ENCODE results near the gene MRPL53. TPM values are rescaled to one million over a fixed set of nuclear protein-coding genes. Genes with fewer than 3 reads are reported as not detected.

MRPL53 gene
- total RNA-seq (2012; rRNA removed) = 29.5 and 32.2 TPM in 2 replicates

DNA sequence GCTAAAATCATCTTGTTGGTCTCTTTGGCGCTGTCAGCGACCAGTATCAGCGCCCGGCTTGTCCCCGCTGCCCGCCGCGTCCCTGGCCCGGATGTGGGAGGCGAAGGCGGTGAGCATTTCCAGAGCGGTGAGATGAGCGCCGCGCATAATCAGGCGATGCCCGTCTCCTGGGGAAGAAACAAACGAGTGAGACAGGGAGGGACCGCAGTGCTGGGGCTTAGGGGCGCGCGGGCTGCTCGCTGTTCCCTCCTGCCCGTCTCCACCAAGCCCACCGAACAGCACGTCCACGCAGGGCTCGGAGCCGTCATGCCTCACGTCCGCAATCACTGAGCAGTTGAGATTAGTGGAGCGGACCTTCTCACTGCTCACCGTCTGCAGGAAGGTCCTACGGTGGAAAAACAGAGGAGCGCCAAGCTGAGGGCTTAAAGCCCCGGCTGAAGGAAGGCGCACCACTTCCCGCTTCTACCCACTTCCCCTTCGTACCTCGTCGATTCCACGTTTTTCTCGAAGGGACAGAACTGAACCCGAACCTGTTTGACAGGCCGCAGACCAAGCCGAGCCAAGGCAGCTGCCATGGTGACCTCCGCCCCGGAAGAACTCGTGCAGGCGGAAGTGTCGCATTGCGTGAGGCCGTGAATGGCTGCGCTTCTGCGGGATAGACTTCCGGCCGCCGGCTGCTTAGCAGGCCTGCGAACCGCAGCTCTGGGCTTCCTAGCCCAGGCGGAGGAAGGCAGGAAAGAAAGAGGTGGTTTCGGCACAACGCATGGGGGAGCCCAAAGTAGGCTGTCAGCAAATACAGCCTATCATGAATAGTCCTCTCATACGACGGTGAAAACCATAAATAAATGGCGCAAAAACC lies at the start of gene MRPL53:
Gene MRPL53 (minus strand): TSS at position 595 of the 859 bp plus-strand sequence. CDS start 20 bp downstream, at position 575.
- H3K4me2 ChIP-seq (ENCODE audit: low read length) = peak within 1 kb of the TSS; percentile 93
- H3K4me1 ChIP-seq (ENCODE audit: control insufficient read depth, insufficient read depth, low read length) = peaks cover 14% of the 10 kb centered on the region
- H3K9ac ChIP-seq (ENCODE audit: low read depth, low read length) = peak within 1 kb of the TSS; percentile 91
- no peaks in the 10 kb centered on the region for H3K27me3 ChIP-seq (ENCODE audit: control insufficient read depth, insufficient read depth, low read length)
- H3K4me3 ChIP-seq (ENCODE audit: low read length) = peak within 1 kb of the TSS; percentile 89
- no peaks in the 10 kb centered on the region for H3K9me3 ChIP-seq (replicated peaks; ENCODE audit: low read length)
- H3K36me3 ChIP-seq (ENCODE audit: insufficient read depth, low read length) = peaks cover 18% of the 10 kb centered on the region

DNA sequence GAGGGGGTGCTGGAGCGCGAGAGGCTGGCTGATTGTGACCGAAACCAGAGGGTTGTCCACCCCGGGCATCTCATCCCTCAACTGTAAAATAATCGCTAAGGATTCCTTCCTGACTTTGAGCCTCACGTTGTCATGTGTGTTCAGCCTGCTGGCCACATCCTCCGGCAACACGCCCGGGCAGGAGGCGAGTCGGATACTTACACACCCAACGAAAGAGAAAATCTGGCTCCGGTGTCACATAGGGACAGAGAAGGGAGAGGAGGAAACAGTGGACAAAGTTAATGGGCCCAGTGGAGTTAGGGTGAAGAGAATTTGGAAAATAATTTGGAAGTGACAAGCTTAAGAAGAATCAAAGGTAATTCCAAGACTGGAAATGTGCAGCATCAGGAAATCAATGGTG lies 44.2 kb upstream of the MRPL53 start:
- no peak overlapping the region for H3K4me3 ChIP-seq (ENCODE audit: low read length)
- H3K4me2 ChIP-seq (ENCODE audit: low read length) = no peak overlapping the region
- H3K4me1 ChIP-seq (ENCODE audit: control insufficient read depth, insufficient read depth, low read length) = peaks cover 1% of the 10 kb centered on the region
- H3K27me3 ChIP-seq (ENCODE audit: control insufficient read depth, insufficient read depth, low read length) = peaks cover 77% of the 10 kb centered on the region
- H3K36me3 ChIP-seq (ENCODE audit: insufficient read depth, low read length) = no peaks in the 10 kb centered on the region
- H3K9me3 ChIP-seq (replicated peaks; ENCODE audit: low read length) = peaks cover 5% of the 10 kb centered on the region
- no peak overlapping the region for H3K9ac ChIP-seq (ENCODE audit: low read depth, low read length)

DNA sequence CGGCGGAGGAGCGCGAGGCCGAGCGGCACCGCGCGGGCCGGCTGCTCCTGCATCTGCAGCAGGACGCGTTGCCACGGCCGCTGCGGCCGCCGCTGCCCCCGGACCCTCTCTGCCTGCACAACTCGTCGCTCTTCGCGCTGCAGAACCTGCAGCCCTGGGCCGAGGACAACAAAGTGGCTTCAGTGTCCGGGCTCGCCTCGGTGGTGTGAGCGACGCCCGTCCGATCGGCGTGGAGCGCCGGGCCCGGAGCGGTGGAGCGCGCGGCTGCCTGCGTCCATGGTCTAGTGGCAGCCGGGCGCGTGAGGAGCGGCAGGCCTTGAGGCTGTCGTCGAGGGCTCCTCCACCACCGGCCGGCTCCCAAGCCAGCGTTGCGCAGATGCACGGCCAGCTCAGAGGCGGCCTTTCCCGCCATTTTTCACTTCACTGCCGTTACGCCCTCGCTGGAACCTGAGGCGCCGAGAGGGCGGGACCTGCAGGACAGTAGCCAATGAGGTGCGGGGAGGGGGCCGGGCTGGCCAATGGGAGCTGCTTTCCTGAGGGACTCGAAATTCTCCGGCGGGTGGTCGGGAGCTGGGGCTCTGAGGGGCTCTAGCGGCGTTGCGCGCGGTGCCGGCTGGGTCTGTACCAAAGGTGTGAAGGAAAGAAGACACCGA lies 43.6 kb upstream of the MRPL53 start:
- no peak overlapping the region for H3K9ac ChIP-seq (ENCODE audit: low read depth, low read length)
- peak overlapping the region; percentile 55 for H3K4me3 ChIP-seq (ENCODE audit: low read length)
- H3K4me1 ChIP-seq (ENCODE audit: control insufficient read depth, insufficient read depth, low read length) = peaks cover 7% of the 10 kb centered on the region
- no peaks in the 10 kb centered on the region for H3K36me3 ChIP-seq (ENCODE audit: insufficient read depth, low read length)
- H3K4me2 ChIP-seq (ENCODE audit: low read length) = peak overlapping the region; percentile 64
- peaks cover 77% of the 10 kb centered on the region for H3K27me3 ChIP-seq (ENCODE audit: control insufficient read depth, insufficient read depth, low read length)
- peaks cover 5% of the 10 kb centered on the region for H3K9me3 ChIP-seq (replicated peaks; ENCODE audit: low read length)

DNA sequence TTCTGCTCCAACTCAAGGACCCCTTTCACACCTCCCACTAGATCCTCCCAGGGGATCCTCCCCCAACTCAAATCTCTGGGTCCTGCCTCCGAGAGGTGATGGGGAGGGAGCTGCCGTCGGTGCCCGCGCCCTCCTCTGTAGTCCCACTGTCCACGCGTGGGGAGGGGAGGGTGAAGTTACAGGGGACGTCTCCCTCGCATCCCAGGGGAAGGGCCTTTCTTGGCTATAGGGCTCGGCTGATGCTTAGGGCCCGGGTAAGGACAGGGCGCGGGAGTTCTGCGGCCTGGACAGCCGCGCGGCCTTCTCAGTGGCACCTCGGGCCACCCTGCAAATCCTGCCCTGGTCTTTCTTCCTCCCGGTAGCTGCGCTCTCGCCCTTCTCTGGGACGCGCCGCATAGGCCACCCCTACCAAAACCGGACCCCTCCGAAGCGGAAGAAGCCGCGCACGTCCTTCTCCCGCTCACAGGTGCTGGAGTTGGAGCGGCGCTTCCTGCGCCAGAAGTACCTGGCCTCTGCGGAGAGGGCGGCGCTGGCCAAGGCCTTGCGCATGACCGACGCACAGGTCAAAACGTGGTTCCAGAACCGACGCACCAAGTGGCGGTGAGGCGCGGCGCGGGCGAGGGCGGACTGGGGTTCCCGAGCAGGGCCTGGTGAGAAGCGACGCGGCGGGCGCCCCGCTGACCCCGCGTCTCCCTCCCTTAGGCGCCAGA lies 42.9 kb upstream of the MRPL53 start:
- Histone ChIP-seq H3K9ac (ENCODE audit: low read depth, low read length) (no peak overlapping the region), H3K36me3 (ENCODE audit: insufficient read depth, low read length) (no peaks in the 10 kb centered on the region), H3K9me3 (replicated peaks; ENCODE audit: low read length) (peaks cover 5% of the 10 kb centered on the region), H3K4me1 (ENCODE audit: control insufficient read depth, insufficient read depth, low read length) (peaks cover 10% of the 10 kb centered on the region), H3K4me3 (ENCODE audit: low read length) (no peak overlapping the region), H3K4me2 (ENCODE audit: low read length) (peak overlapping the region; percentile 64), H3K27me3 (ENCODE audit: control insufficient read depth, insufficient read depth, low read length) (peaks cover 79% of the 10 kb centered on the region)

DNA sequence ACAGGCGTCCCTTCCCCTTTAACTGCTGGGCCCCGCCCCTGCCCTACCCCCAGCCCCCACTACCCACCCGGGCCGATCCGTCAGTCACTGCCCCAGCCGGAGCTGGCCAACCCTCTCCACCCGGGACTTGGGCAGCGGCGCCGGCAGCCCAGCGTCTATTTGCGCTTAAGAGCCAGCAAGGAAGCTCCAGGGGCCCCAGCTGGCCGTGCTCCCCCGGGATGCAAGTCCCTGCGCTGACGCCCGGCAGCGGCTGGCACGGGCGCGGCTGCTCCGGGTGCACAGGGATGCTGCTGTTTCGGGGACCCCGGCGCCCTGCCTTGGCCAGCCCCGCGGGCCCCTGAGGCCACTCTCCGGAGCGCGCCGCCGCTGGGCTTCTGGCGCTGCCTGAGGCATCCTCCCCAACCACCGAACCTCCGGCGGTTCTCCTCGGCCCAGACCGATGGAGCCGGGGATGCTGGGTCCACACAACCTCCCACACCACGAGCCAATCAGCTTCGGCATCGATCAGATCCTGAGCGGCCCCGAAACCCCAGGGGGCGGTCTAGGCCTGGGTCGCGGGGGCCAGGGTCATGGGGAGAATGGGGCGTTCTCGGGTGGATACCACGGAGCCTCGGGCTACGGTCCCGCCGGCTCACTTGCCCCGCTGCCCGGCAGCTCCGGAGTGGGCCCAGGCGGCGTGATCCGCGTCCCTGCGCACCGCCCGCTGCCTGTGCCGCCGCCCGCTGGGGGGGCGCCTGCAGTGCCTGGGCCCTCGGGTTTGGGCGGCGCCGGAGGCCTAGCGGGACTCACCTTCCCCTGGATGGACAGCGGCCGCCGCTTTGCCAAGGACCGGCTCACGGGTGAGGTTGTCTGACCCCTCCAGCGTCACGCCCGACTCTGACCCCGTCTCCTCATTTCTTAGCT lies 42.1 kb upstream of the MRPL53 start, which contains the start of gene TLX2:
Gene TLX2 (plus strand): TSS at position 83 of the 903 bp plus-strand sequence. CDS start 357 bp downstream, at position 440.
- Histone ChIP-seq H3K9ac (ENCODE audit: low read depth, low read length) (no peak within 1 kb of the TSS), H3K4me3 (ENCODE audit: low read length) (peak within 1 kb of the TSS; percentile 12), H3K9me3 (replicated peaks; ENCODE audit: low read length) (peaks cover 5% of the 10 kb centered on the region), H3K27me3 (ENCODE audit: control insufficient read depth, insufficient read depth, low read length) (peaks cover 77% of the 10 kb centered on the region), H3K4me2 (ENCODE audit: low read length) (peak within 1 kb of the TSS; percentile 57), H3K36me3 (ENCODE audit: insufficient read depth, low read length) (no peaks in the 10 kb centered on the region), H3K4me1 (ENCODE audit: control insufficient read depth, insufficient read depth, low read length) (peaks cover 10% of the 10 kb centered on the region)

DNA sequence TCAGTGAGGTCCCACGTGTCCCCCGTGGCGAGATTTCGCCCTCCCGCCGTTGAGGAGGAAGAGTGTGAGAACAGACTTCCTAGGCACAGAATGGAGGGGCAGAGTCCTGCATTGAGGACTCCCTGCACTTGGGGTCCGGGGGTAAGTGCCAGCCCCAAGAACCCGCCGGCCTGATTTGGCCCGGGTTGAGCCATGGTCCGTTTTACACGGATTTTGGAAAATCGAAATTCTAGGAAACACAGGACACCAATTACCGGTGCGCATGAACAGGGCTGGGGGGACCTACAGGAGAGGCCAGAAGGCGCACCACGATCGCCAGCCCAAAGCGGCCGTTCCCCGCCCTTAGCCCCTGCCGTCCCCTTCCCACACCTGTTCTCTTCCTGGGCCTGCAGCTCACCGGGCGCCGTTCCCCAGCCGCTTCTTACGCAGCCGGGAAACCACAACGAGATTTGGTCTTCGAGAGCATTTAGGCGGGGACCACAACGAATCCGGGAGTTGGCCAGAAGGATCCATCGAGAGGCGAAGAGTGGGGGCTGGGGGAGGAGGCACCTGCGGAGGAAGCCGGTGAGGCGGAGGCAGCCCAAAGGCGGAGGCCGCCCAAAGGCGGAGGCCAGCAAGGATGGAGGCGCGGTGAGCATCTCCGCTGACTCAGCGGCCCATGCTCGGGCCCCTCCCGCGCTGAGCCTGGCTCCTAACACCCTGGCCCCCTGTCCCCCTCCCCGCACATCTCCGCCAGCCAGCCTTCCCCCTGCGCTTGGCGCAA lies 41.3 kb upstream of the MRPL53 start:
- Histone ChIP-seq H3K4me2 (ENCODE audit: low read length) (peak overlapping the region; percentile 57), H3K36me3 (ENCODE audit: insufficient read depth, low read length) (no peaks in the 10 kb centered on the region), H3K27me3 (ENCODE audit: control insufficient read depth, insufficient read depth, low read length) (peaks cover 70% of the 10 kb centered on the region), H3K9me3 (replicated peaks; ENCODE audit: low read length) (peaks cover 5% of the 10 kb centered on the region), H3K4me1 (ENCODE audit: control insufficient read depth, insufficient read depth, low read length) (peaks cover 10% of the 10 kb centered on the region), H3K4me3 (ENCODE audit: low read length) (no peak overlapping the region), H3K9ac (ENCODE audit: low read depth, low read length) (no peak overlapping the region)

DNA sequence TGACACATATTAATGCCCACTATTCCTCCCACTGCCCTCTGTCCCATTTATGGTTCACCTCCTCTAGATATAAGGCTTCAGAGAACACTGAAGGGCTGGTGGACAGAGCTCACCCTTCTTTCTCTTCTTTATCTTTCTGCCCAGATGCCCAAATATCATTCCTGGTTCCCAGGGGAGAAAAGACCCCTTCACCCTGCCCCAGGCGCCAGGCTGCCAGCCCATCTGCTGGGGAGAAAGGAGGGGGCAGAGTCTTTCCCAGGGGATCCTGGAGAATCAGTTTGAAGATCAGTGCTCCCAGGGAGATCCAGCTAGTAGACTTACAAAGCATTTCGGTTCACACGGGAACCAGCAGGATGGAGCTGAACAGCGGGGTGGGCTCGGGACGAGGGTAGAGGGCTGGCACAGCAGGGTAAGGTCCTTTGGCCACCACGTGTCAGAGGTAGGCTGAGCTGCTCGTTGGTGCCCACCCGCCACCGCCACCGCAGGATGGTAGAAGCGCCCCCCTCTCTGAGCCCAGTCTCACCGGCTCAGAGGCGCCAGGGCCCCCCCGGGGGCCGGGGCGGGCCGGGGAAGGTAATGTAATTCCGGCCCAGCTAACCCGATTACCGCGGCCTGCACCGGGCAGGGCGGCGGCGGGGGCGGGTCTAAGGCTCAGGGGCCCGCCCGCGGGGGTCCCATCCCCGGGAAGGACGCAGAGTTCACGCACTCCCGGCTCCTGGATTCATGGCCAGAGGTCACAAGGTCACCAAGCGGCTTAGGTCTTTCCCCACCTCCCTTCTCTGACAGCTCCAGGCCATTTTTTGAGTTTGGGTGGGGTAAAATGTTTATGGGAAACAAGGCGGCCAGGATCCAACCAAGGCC lies 40.5 kb upstream of the MRPL53 start:
- Histone ChIP-seq H3K4me2 (ENCODE audit: low read length) (no peak overlapping the region), H3K4me1 (ENCODE audit: control insufficient read depth, insufficient read depth, low read length) (peaks cover 15% of the 10 kb centered on the region), H3K9ac (ENCODE audit: low read depth, low read length) (no peak overlapping the region), H3K27me3 (ENCODE audit: control insufficient read depth, insufficient read depth, low read length) (peaks cover 62% of the 10 kb centered on the region), H3K4me3 (ENCODE audit: low read length) (no peak overlapping the region), H3K9me3 (replicated peaks; ENCODE audit: low read length) (peaks cover 5% of the 10 kb centered on the region), H3K36me3 (ENCODE audit: insufficient read depth, low read length) (no peaks in the 10 kb centered on the region)

DNA sequence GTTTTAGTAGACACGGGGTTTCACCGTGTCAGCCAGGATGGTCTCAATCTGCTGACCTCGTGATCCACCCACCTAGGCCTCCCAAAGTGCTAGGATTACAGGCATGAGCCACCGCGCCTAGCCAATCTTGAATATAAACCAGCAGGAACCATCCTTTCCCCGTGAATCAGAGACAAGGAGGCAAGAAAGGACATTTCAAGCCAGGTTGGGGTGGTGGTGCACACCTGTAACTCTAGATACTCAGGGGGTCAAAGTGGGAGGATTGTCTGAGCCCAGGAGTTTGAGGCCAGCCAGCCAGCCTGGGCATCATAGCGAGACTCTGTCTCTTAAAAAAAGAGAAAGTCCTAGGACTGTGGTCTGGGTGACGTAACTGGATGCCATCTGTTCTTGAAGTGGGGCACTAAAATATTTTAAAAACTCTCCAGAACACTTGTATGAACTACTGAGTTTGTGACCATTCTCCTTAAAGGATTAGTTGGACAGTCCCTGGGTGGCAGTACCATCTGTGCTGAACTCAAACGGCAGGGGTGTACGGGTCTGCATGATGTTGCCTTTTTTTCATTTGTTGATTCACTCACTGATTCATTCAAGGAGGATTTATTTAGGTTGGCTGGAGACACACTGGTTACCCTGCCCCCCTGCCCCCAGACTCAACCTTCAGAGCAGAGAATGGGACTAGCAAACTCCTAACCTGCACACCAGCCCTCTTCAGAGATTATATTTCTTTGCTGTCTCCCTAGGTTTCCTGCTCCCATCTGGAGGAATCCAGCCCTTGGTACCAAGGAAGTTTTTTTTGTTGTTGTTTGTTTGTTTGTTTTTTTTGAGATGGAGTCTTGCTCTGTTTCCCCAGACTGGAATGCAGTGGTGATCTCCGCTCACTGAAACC lies 38.9 kb upstream of the MRPL53 start:
- H3K27me3 ChIP-seq (ENCODE audit: control insufficient read depth, insufficient read depth, low read length) = peaks cover 48% of the 10 kb centered on the region
- no peaks in the 10 kb centered on the region for H3K36me3 ChIP-seq (ENCODE audit: insufficient read depth, low read length)
- H3K9me3 ChIP-seq (replicated peaks; ENCODE audit: low read length) = peaks cover under 1% of the 10 kb centered on the region
- H3K9ac ChIP-seq (ENCODE audit: low read depth, low read length) = no peak overlapping the region
- H3K4me3 ChIP-seq (ENCODE audit: low read length) = no peak overlapping the region
- peak overlapping the region; percentile 25 for H3K4me2 ChIP-seq (ENCODE audit: low read length)
- peaks cover 24% of the 10 kb centered on the region for H3K4me1 ChIP-seq (ENCODE audit: control insufficient read depth, insufficient read depth, low read length)

DNA sequence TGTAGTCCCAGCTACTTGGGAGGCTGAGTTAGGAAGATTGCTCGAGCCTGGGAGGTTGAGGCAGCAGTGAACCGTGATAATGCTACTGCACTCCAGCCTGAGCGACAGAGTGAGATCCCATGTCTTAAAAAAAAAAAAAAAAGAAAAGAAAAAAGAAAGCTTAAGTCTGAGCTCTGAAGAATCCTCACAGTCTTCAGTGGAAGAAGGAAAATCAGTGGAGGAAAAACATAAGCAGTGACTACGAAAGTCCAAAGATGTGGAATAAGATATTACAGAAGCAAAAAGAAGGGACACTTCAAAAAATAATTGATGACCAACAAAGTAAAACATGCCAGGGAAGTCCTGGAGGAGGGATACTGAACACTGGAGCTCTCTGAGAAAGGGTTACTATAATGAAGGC lies 37.8 kb upstream of the MRPL53 start:
- Histone ChIP-seq H3K4me1 (ENCODE audit: control insufficient read depth, insufficient read depth, low read length) (peaks cover 32% of the 10 kb centered on the region), H3K9ac (ENCODE audit: low read depth, low read length) (no peak overlapping the region), H3K4me3 (ENCODE audit: low read length) (no peak overlapping the region), H3K4me2 (ENCODE audit: low read length) (no peak overlapping the region), H3K36me3 (ENCODE audit: insufficient read depth, low read length) (peaks cover 9% of the 10 kb centered on the region), H3K27me3 (ENCODE audit: control insufficient read depth, insufficient read depth, low read length) (peaks cover 38% of the 10 kb centered on the region), H3K9me3 (replicated peaks; ENCODE audit: low read length) (no peaks in the 10 kb centered on the region)
